ENCODE measurements around the gene CHST11.

Gene CHST11

GRCh38 chr12:104747330-104747729 lies 290.6 kb downstream of the CHST11 start:
- Histone ChIP-seq H3K36me3 (ENCODE audit: control insufficient read depth in 1 of 2, insufficient read depth in 2 of 2, low read length in 2 of 2) (no peaks in the 10 kb centered on the region), H3K27ac (ENCODE audit: low read depth, low read length) (no peak overlapping the region), H3K9ac (ENCODE audit: low read depth in 1 of 2, low read length in 2 of 2) (no peak overlapping the region), H3K4me1 (ENCODE audit: control insufficient read depth in 1 of 2, insufficient read depth in 2 of 2, low read length in 2 of 2) (peaks cover 9 to 13% of the 10 kb centered on the region in 2 donors), H3K27me3 (ENCODE audit: control insufficient read depth in 1 of 2, insufficient read depth in 2 of 2, low read length in 2 of 2) (no peaks in the 10 kb centered on the region), H3K9me3 (ENCODE audit: control insufficient read depth in 1 of 2, low read length in 2 of 2) (no peaks in the 10 kb centered on the region), H3K4me3 (ENCODE audit: low read depth in 1 of 2, low read length in 2 of 2) (no peak overlapping the region)

DNA sequence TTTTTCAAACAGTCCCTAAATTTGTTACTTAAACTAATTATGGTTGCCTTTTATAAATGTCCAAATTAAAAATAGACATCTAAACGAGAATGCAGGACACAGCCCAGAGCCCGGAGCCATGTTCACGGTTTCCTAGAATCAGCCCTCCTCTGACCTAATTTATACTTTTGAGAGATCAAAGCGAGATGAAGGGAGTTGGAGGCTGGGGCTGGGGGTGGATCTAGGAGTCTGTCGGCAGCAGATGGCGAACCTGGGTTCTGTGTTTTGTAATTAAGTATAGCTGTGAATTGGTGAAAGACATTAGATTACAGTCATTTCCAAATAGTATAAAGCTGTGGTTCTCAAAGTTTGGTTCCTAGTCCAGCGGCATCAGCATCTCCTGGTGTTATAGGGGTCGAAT lies 291.2 kb downstream of the CHST11 start:
- no peak overlapping the region for H3K27ac ChIP-seq (ENCODE audit: low read depth, low read length)
- H3K36me3 ChIP-seq (ENCODE audit: control insufficient read depth in 1 of 2, insufficient read depth in 2 of 2, low read length in 2 of 2): no peaks in the 10 kb centered on the region
- peaks cover 9 to 10% of the 10 kb centered on the region in 2 donors for H3K4me1 ChIP-seq (ENCODE audit: control insufficient read depth in 1 of 2, insufficient read depth in 2 of 2, low read length in 2 of 2)
- no peaks in the 10 kb centered on the region for H3K9me3 ChIP-seq (ENCODE audit: control insufficient read depth in 1 of 2, low read length in 2 of 2)
- no peaks in the 10 kb centered on the region for H3K27me3 ChIP-seq (ENCODE audit: control insufficient read depth in 1 of 2, insufficient read depth in 2 of 2, low read length in 2 of 2)
- H3K4me3 ChIP-seq (ENCODE audit: low read depth in 1 of 2, low read length in 2 of 2): no peak overlapping the region
- no peak overlapping the region for H3K9ac ChIP-seq (ENCODE audit: low read depth in 1 of 2, low read length in 2 of 2)

DNA sequence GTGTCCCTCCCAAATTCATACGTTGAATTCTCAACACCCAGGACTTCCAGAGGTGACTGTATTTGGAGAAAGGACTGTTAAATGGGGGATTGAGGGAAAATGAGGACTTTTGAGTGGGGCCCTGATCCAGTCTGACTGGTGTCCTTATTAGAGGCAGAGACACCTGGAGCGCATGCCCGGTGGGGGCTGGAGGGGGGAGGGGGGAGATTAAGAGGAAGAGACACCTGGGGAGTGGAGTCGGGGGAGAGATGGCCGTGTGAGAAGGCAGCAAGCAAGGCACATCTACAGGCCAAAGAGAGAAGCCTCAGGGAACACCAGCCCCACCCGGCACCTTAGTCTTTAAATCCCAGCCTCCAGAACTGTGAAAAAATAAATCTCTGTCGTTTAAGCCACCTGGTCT lies 291.6 kb downstream of the CHST11 start:
- no peaks in the 10 kb centered on the region for H3K9me3 ChIP-seq (ENCODE audit: control insufficient read depth in 1 of 2, low read length in 2 of 2)
- H3K27me3 ChIP-seq (ENCODE audit: control insufficient read depth in 1 of 2, insufficient read depth in 2 of 2, low read length in 2 of 2): no peaks in the 10 kb centered on the region
- H3K36me3 ChIP-seq (ENCODE audit: control insufficient read depth in 1 of 2, insufficient read depth in 2 of 2, low read length in 2 of 2): no peaks in the 10 kb centered on the region
- H3K4me3 ChIP-seq (ENCODE audit: low read depth in 1 of 2, low read length in 2 of 2): no peak overlapping the region
- no peak overlapping the region for H3K9ac ChIP-seq (ENCODE audit: low read depth in 1 of 2, low read length in 2 of 2)
- H3K4me1 ChIP-seq (ENCODE audit: control insufficient read depth in 1 of 2, insufficient read depth in 2 of 2, low read length in 2 of 2): peaks cover 9 to 10% of the 10 kb centered on the region in 2 donors
- H3K27ac ChIP-seq (ENCODE audit: low read depth, low read length): no peak overlapping the region

GRCh38 chr12:104748790-104749189 lies 292.0 kb downstream of the CHST11 start:
- Histone ChIP-seq H3K27me3 (ENCODE audit: control insufficient read depth in 1 of 2, insufficient read depth in 2 of 2, low read length in 2 of 2) (no peaks in the 10 kb centered on the region), H3K9ac (ENCODE audit: low read depth in 1 of 2, low read length in 2 of 2) (no peak overlapping the region), H3K36me3 (ENCODE audit: control insufficient read depth in 1 of 2, insufficient read depth in 2 of 2, low read length in 2 of 2) (no peaks in the 10 kb centered on the region), H3K4me3 (ENCODE audit: low read depth in 1 of 2, low read length in 2 of 2) (no peak overlapping the region), H3K9me3 (ENCODE audit: control insufficient read depth in 1 of 2, low read length in 2 of 2) (no peaks in the 10 kb centered on the region), H3K27ac (ENCODE audit: low read depth, low read length) (no peak overlapping the region), H3K4me1 (ENCODE audit: control insufficient read depth in 1 of 2, insufficient read depth in 2 of 2, low read length in 2 of 2) (peaks cover 9 to 10% of the 10 kb centered on the region in 2 donors)

- Histone ChIP-seq H3K27me3 (ENCODE audit: control insufficient read depth in 1 of 2, insufficient read depth in 2 of 2, low read length in 2 of 2) (no peaks in the 10 kb centered on the region), H3K36me3 (ENCODE audit: control insufficient read depth in 1 of 2, insufficient read depth in 2 of 2, low read length in 2 of 2) (no peaks in the 10 kb centered on the region), H3K27ac (ENCODE audit: low read depth, low read length) (no peak overlapping the region)
Measured at GRCh38 chr12:104749545-104749944, 292.8 kb downstream of the CHST11 start.

DNA sequence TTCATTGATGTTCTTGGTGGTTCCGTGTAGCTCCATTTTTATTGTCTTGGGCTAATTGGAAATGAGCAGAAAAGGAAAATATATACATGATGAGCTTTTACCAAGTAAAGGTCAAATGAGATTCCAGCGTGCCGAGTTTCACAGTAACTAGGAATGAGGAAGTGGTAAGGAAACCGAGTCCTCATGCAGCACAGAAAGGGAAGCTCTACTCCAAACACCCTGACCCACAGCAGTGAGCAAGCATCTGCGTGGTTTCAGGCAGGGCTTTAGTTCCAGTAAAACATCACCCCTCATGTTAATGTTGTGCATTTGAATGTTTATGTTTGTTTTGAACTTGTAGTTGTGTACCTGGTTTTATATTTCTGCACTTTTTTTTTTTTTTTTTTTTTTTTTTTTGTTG lies 293.3 kb downstream of the CHST11 start:
- no peak overlapping the region for H3K27ac ChIP-seq (ENCODE audit: low read depth, low read length)
- no peaks in the 10 kb centered on the region for H3K36me3 ChIP-seq (ENCODE audit: control insufficient read depth in 1 of 2, insufficient read depth in 2 of 2, low read length in 2 of 2)
- no peaks in the 10 kb centered on the region for H3K9me3 ChIP-seq (ENCODE audit: control insufficient read depth in 1 of 2, low read length in 2 of 2)
- H3K27me3 ChIP-seq (ENCODE audit: control insufficient read depth in 1 of 2, insufficient read depth in 2 of 2, low read length in 2 of 2): no peaks in the 10 kb centered on the region
- H3K4me1 ChIP-seq (ENCODE audit: control insufficient read depth in 1 of 2, insufficient read depth in 2 of 2, low read length in 2 of 2): peaks cover 9 to 10% of the 10 kb centered on the region in 2 donors
- no peak overlapping the region for H3K4me3 ChIP-seq (ENCODE audit: low read depth in 1 of 2, low read length in 2 of 2)
- no peak overlapping the region for H3K9ac ChIP-seq (ENCODE audit: low read depth in 1 of 2, low read length in 2 of 2)

More at GRCh38 chr12:104749545-104749944, 292.8 kb downstream of the CHST11 start:
- Histone ChIP-seq H3K4me3 (ENCODE audit: low read depth in 1 of 2, low read length in 2 of 2) (no peak overlapping the region), H3K9ac (ENCODE audit: low read depth in 1 of 2, low read length in 2 of 2) (no peak overlapping the region), H3K4me1 (ENCODE audit: control insufficient read depth in 1 of 2, insufficient read depth in 2 of 2, low read length in 2 of 2) (peaks cover 9 to 10% of the 10 kb centered on the region in 2 donors), H3K9me3 (ENCODE audit: control insufficient read depth in 1 of 2, low read length in 2 of 2) (no peaks in the 10 kb centered on the region)

DNA sequence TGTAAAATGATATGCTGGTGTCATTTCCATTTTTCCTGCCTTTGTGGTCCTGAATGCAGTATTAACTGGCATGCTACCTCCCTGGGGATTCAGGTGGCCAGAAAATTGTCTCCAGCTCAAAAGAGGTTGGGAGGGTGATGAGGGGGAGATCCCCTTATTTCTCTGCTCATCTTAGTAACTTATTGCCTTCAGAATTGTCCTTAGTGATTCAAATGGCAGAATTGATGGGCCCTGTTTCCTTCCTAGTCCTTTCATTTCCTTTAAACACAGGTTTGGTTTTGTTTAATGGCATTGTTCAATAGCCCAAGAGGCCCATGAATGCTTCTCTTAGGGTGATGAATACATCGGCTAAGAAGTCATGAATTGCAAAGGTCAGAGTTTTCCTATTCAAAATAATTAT lies 294.4 kb downstream of the CHST11 start:
- no peak overlapping the region for H3K4me3 ChIP-seq (ENCODE audit: low read depth in 1 of 2, low read length in 2 of 2)
- no peaks in the 10 kb centered on the region for H3K27me3 ChIP-seq (ENCODE audit: control insufficient read depth in 1 of 2, insufficient read depth in 2 of 2, low read length in 2 of 2)

GRCh38 chr12:104751594-104751993 lies 294.8 kb downstream of the CHST11 start:
- no peaks in the 10 kb centered on the region for H3K27me3 ChIP-seq (ENCODE audit: control insufficient read depth in 1 of 2, insufficient read depth in 2 of 2, low read length in 2 of 2)
- no peak overlapping the region for H3K9ac ChIP-seq (ENCODE audit: low read depth in 1 of 2, low read length in 2 of 2)

More for the DNA sequence above, 294.4 kb downstream of the CHST11 start:
- Histone ChIP-seq H3K4me1 (ENCODE audit: control insufficient read depth in 1 of 2, insufficient read depth in 2 of 2, low read length in 2 of 2) (peaks cover 9 to 10% of the 10 kb centered on the region in 2 donors), H3K27ac (ENCODE audit: low read depth, low read length) (no peak overlapping the region), H3K36me3 (ENCODE audit: control insufficient read depth in 1 of 2, insufficient read depth in 2 of 2, low read length in 2 of 2) (no peaks in the 10 kb centered on the region), H3K9me3 (ENCODE audit: control insufficient read depth in 1 of 2, low read length in 2 of 2) (no peaks in the 10 kb centered on the region), H3K9ac (ENCODE audit: low read depth in 1 of 2, low read length in 2 of 2) (no peak overlapping the region)

DNA sequence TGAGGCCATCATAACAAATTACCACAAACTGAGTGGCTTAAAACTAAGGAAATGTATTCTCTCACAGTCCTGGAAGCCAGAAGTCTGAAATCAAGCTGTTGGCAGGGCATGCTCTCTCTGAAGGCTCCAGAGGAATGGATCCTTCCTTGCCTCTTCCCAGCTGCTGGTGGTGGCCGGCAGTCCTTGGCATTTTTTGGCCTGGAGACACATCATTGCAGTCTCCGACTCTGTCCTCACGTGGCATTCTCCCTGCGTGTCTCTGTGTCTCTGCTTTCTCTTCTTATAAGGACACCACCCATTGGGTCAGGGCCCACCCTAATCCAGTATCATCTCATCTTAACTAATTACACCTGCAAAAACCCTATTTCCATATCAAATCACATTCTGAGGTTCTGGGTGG lies 295.3 kb downstream of the CHST11 start:
- no peaks in the 10 kb centered on the region for H3K9me3 ChIP-seq (ENCODE audit: control insufficient read depth in 1 of 2, low read length in 2 of 2)
- H3K27ac ChIP-seq (ENCODE audit: low read depth, low read length): no peak overlapping the region
- peaks cover 0 to 1% of the 10 kb centered on the region in 2 donors for H3K36me3 ChIP-seq (ENCODE audit: control insufficient read depth in 1 of 2, insufficient read depth in 2 of 2, low read length in 2 of 2)
- no peak overlapping the region for H3K9ac ChIP-seq (ENCODE audit: low read depth in 1 of 2, low read length in 2 of 2)
- no peaks in the 10 kb centered on the region for H3K27me3 ChIP-seq (ENCODE audit: control insufficient read depth in 1 of 2, insufficient read depth in 2 of 2, low read length in 2 of 2)
- no peak overlapping the region for H3K4me3 ChIP-seq (ENCODE audit: low read depth in 1 of 2, low read length in 2 of 2)
- H3K4me1 ChIP-seq (ENCODE audit: control insufficient read depth in 1 of 2, insufficient read depth in 2 of 2, low read length in 2 of 2): peaks cover 9 to 10% of the 10 kb centered on the region in 2 donors

More at GRCh38 chr12:104751594-104751993, 294.8 kb downstream of the CHST11 start:
- Histone ChIP-seq H3K9me3 (ENCODE audit: control insufficient read depth in 1 of 2, low read length in 2 of 2) (no peaks in the 10 kb centered on the region), H3K4me1 (ENCODE audit: control insufficient read depth in 1 of 2, insufficient read depth in 2 of 2, low read length in 2 of 2) (peaks cover 9 to 10% of the 10 kb centered on the region in 2 donors), H3K4me3 (ENCODE audit: low read depth in 1 of 2, low read length in 2 of 2) (no peak overlapping the region), H3K36me3 (ENCODE audit: control insufficient read depth in 1 of 2, insufficient read depth in 2 of 2, low read length in 2 of 2) (no peaks in the 10 kb centered on the region), H3K27ac (ENCODE audit: low read depth, low read length) (no peak overlapping the region)

DNA sequence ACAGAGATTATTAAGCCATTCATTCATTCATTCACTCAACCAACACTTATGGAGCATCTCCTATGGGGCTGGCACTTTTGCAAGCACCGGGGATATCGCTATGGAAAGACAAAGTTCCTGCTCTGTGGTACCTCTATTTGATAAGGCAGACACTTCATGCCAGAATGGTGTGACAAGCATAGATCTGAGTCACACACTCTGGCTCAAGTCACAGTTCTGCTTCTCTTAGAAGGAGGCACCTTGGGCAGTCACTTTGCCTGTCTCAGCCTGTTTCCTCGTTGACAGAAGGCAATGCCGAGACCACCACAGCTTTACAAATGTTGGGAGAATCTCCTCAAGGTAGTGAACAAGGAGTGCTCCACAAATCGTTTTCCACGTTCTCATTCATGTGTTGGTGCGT lies 296.1 kb downstream of the CHST11 start:
- Histone ChIP-seq H3K9ac (ENCODE audit: low read depth in 1 of 2, low read length in 2 of 2) (no peak overlapping the region), H3K27me3 (ENCODE audit: control insufficient read depth in 1 of 2, insufficient read depth in 2 of 2, low read length in 2 of 2) (no peaks in the 10 kb centered on the region), H3K4me1 (ENCODE audit: control insufficient read depth in 1 of 2, insufficient read depth in 2 of 2, low read length in 2 of 2) (peaks cover 9 to 10% of the 10 kb centered on the region in 2 donors), H3K4me3 (ENCODE audit: low read depth in 1 of 2, low read length in 2 of 2) (no peak overlapping the region), H3K27ac (ENCODE audit: low read depth, low read length) (no peak overlapping the region), H3K9me3 (ENCODE audit: control insufficient read depth in 1 of 2, low read length in 2 of 2) (no peaks in the 10 kb centered on the region), H3K36me3 (ENCODE audit: control insufficient read depth in 1 of 2, insufficient read depth in 2 of 2, low read length in 2 of 2) (peaks cover 0 to 7% of the 10 kb centered on the region in 2 donors)

- Histone ChIP-seq H3K9ac (ENCODE audit: low read depth in 1 of 2, low read length in 2 of 2) (no peak overlapping the region), H3K4me3 (ENCODE audit: low read depth in 1 of 2, low read length in 2 of 2) (no peak overlapping the region), H3K27me3 (ENCODE audit: control insufficient read depth in 1 of 2, insufficient read depth in 2 of 2, low read length in 2 of 2) (no peaks in the 10 kb centered on the region), H3K36me3 (ENCODE audit: control insufficient read depth in 1 of 2, insufficient read depth in 2 of 2, low read length in 2 of 2) (peaks cover 4 to 7% of the 10 kb centered on the region in 2 donors), H3K9me3 (ENCODE audit: control insufficient read depth in 1 of 2, low read length in 2 of 2) (no peaks in the 10 kb centered on the region), H3K27ac (ENCODE audit: low read depth, low read length) (no peak overlapping the region), H3K4me1 (ENCODE audit: control insufficient read depth in 1 of 2, insufficient read depth in 2 of 2, low read length in 2 of 2) (no peaks in the 10 kb centered on the region)
Measured at GRCh38 chr12:104756901-104757300, 300.2 kb downstream of the CHST11 start.
